ENCODE data around the gene RUNX1.

The RUNX1 gene

GRCh38 chr21:34812504-34813265 lies 236.4 kb downstream of the RUNX1 start:
- Histone ChIP-seq H3K27me3 (ENCODE audit: insufficient read depth, low read depth, severe bottlenecking) (peaks cover 100% of the 10 kb centered on the region), H3K27ac (no peak overlapping the region), H3K4me3 (ENCODE audit: low read depth, low read length) (no peak overlapping the region), H3K9me3 (ENCODE audit: severe bottlenecking) (no peaks in the 10 kb centered on the region), H3K36me3 (no peaks in the 10 kb centered on the region)
- TF ChIP-seq, protein P1, sequence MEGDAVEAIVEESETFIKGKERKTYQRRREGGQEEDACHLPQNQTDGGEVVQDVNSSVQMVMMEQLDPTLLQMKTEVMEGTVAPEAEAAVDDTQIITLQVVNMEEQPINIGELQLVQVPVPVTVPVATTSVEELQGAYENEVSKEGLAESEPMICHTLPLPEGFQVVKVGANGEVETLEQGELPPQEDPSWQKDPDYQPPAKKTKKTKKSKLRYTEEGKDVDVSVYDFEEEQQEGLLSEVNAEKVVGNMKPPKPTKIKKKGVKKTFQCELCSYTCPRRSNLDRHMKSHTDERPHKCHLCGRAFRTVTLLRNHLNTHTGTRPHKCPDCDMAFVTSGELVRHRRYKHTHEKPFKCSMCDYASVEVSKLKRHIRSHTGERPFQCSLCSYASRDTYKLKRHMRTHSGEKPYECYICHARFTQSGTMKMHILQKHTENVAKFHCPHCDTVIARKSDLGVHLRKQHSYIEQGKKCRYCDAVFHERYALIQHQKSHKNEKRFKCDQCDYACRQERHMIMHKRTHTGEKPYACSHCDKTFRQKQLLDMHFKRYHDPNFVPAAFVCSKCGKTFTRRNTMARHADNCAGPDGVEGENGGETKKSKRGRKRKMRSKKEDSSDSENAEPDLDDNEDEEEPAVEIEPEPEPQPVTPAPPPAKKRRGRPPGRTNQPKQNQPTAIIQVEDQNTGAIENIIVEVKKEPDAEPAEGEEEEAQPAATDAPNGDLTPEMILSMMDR (IDR thresholded peaks at IDR 0.05; ENCODE audit: low read depth, low read length) = no peak
- no peak for DNase-seq

GRCh38 chr21:34811368-34811767 lies 237.7 kb downstream of the RUNX1 start:
- H3K27ac ChIP-seq = no peak overlapping the region
- H3K36me3 ChIP-seq = no peaks in the 10 kb centered on the region
- TF ChIP-seq, protein P1 (IDR thresholded peaks at IDR 0.05; ENCODE audit: low read depth, low read length) = no peak
- DNase-seq = no peak
- H3K9me3 ChIP-seq (ENCODE audit: severe bottlenecking) = no peaks in the 10 kb centered on the region
- H3K27me3 ChIP-seq (ENCODE audit: insufficient read depth, low read depth, severe bottlenecking) = peaks cover 100% of the 10 kb centered on the region
- no peak overlapping the region for H3K4me3 ChIP-seq (ENCODE audit: low read depth, low read length)

- H3K27me3 ChIP-seq (ENCODE audit: insufficient read depth, low read depth, severe bottlenecking) = peaks cover 99% of the 10 kb centered on the region
- H3K9me3 ChIP-seq (ENCODE audit: severe bottlenecking) = no peaks in the 10 kb centered on the region
- TF ChIP-seq, protein P1 (IDR thresholded peaks at IDR 0.05; ENCODE audit: low read depth, low read length) = no peak
- no peaks in the 10 kb centered on the region for H3K36me3 ChIP-seq
- no peak for DNase-seq
- no peak overlapping the region for H3K27ac ChIP-seq
- H3K4me3 ChIP-seq (ENCODE audit: low read depth, low read length) = no peak overlapping the region
Observed at GRCh38 chr21:34810786-34811185, 238.3 kb downstream of the RUNX1 start.

DNA sequence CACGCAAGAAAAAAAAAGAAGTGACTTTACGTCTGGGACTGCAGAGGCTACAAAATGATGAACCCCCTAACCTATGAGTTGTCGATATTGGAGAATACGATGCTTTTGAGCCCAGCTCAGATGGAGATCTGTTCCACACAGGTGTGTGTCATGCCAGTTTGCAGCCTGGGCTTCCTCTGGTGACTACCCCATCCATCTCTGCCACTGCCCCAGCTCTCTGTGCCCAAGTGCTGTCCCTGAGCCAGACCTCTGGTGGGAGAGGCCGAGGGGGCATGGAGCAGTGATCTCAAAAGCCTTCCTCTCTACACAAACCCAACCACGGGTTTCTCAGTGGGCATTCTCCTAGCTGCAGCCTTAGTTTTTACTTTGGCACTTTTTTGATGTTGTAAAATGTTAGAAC lies 239.3 kb downstream of the RUNX1 start:
- Histone ChIP-seq H3K4me3 (ENCODE audit: low read depth, low read length) (no peak overlapping the region), H3K27ac (no peak overlapping the region), H3K9me3 (ENCODE audit: severe bottlenecking) (no peaks in the 10 kb centered on the region), H3K36me3 (no peaks in the 10 kb centered on the region), H3K27me3 (ENCODE audit: insufficient read depth, low read depth, severe bottlenecking) (peaks cover 96% of the 10 kb centered on the region)
- no peak for DNase-seq
- TF ChIP-seq, protein P1 (IDR thresholded peaks at IDR 0.05; ENCODE audit: low read depth, low read length) = no peak

GRCh38 chr21:34808569-34809204 lies 240.4 kb downstream of the RUNX1 start:
- peaks cover 96% of the 10 kb centered on the region for H3K27me3 ChIP-seq (ENCODE audit: insufficient read depth, low read depth, severe bottlenecking)
- DNase-seq = no peak
- no peaks in the 10 kb centered on the region for H3K36me3 ChIP-seq
- H3K27ac ChIP-seq = no peak overlapping the region
- no peak overlapping the region for H3K4me3 ChIP-seq (ENCODE audit: low read depth, low read length)
- H3K9me3 ChIP-seq (ENCODE audit: severe bottlenecking) = no peaks in the 10 kb centered on the region
- TF ChIP-seq, protein P1 (IDR thresholded peaks at IDR 0.05; ENCODE audit: low read depth, low read length) = no peak
